HG03460 (cell line): Measurements from ENCODE around the gene ETV6.

Experiments
- ATAC-seq: cut with Tn5 transposase; IDR thresholded peaks from one replicate; pipeline ENCODE4 v1.9.1; 2021; ENCODE audit not compliant: unreplicated experiment

ETV6 gene

GRCh38 chr12:11771895-11772502, 122.5 kb downstream of the ETV6 start:
- ATAC-seq: no peak

GRCh38 chr12:11773889-11774677, 124.6 kb downstream of the ETV6 start:
- no peak for ATAC-seq

- ATAC-seq: no peak
Measured at GRCh38 chr12:11774821-11775220, 125.3 kb downstream of the ETV6 start.

- no peak for ATAC-seq
Measured at GRCh38 chr12:11776316-11776715, 126.8 kb downstream of the ETV6 start.

- ATAC-seq: no peak
Measured at GRCh38 chr12:11777451-11777850, 128.0 kb downstream of the ETV6 start.

GRCh38 chr12:11777962-11778361, 128.5 kb downstream of the ETV6 start:
- no peak for ATAC-seq

- ATAC-seq: no peak
Measured at GRCh38 chr12:11778713-11779685, 129.5 kb downstream of the ETV6 start.

- ATAC-seq: peak; percentile 71
Measured at GRCh38 chr12:11780521-11781101, 131.1 kb downstream of the ETV6 start.

GRCh38 chr12:11782914-11783420, 133.5 kb downstream of the ETV6 start:
- no peak for ATAC-seq

- no peak for ATAC-seq
Measured at GRCh38 chr12:11785712-11786111, 136.2 kb downstream of the ETV6 start.

GRCh38 chr12:11786638-11787365, 137.3 kb downstream of the ETV6 start:
- ATAC-seq: no peak

GRCh38 chr12:11787437-11787836, 138.0 kb downstream of the ETV6 start:
- no peak for ATAC-seq

GRCh38 chr12:11787933-11788849, 138.7 kb downstream of the ETV6 start:
- ATAC-seq: no peak

- ATAC-seq: no peak
Measured at GRCh38 chr12:11793921-11794710, 144.6 kb downstream of the ETV6 start.

- no peak for ATAC-seq
Measured at GRCh38 chr12:11794751-11795150, 145.3 kb downstream of the ETV6 start.

GRCh38 chr12:11795192-11795912, 145.9 kb downstream of the ETV6 start:
- ATAC-seq: no peak

- no peak for ATAC-seq
Measured at GRCh38 chr12:11795913-11796459, 146.5 kb downstream of the ETV6 start.
